GM23338 (cell line): ENCODE measurements around the gene ART1. TPM values are rescaled to one million over a fixed set of nuclear protein-coding genes. Genes with fewer than 3 reads are reported as not detected.

Experiments
- ATAC-seq: fragments of 200-7000 bp; cut with Tn5 transposase; 3 replicates; pipeline ENCODE4 v1.9.1; 2020
- DNase-seq: peaks from one replicate; pipeline ENCODE4 v3.0.0-alpha.2; 2015; ENCODE audit warnings: low spot score
- H2AFZ ChIP-seq: fragments of 200-600 bp; sonication (generic); 2 replicates; pipeline ENCODE4 v1.8.0; 2016; ENCODE audit warnings: antibody characterized with exemption, mild to moderate bottlenecking, moderate library complexity
- H3F3A ChIP-seq: fragments of 200-600 bp; sonication (generic); replicated peaks from 2 replicates; pipeline ENCODE4 v1.8.0; 2017; ENCODE audit warnings: antibody characterized with exemption, mixed run types, low read depth
- H3K27ac ChIP-seq: fragments of 200-600 bp; sonication (generic); 2 replicates; pipeline ENCODE4 v1.6.1; 2016; ENCODE audit warnings: low read depth
- H3K27me3 ChIP-seq: fragments of 200-600 bp; sonication (generic); 2 replicates; pipeline ENCODE4 v1.8.0; 2016; ENCODE audit warnings: mild to moderate bottlenecking, mixed run types, moderate library complexity; ENCODE audit not compliant: insufficient read depth
- H3K36me3 ChIP-seq: fragments of 200-600 bp; sonication (generic); 2 replicates; pipeline ENCODE4 v1.8.0; 2016; ENCODE audit warnings: mild to moderate bottlenecking; ENCODE audit not compliant: insufficient read depth
- H3K4me1 ChIP-seq: fragments of 200-600 bp; sonication (generic); 2 replicates; pipeline ENCODE4 v1.8.0; 2016; ENCODE audit warnings: mild to moderate bottlenecking, moderate library complexity; ENCODE audit not compliant: insufficient read depth
- H3K4me2 ChIP-seq: fragments of 200-600 bp; sonication (generic); 2 replicates; pipeline ENCODE4 v1.7.1; 2017; ENCODE audit warnings: mixed run types
- H3K4me3 ChIP-seq: fragments of 200-600 bp; sonication (generic); 2 replicates; pipeline ENCODE4 v1.6.1; 2016; ENCODE audit warnings: mixed run types
- H3K79me2 ChIP-seq: fragments of 200-600 bp; sonication (generic); replicated peaks from 2 replicates; pipeline ENCODE4 v1.8.0; 2017; ENCODE audit warnings: mild to moderate bottlenecking; ENCODE audit not compliant: insufficient read depth
- H3K9me2 ChIP-seq: fragments of 200-600 bp; sonication (generic); 2 replicates; pipeline ENCODE4 v1.8.0; 2017; ENCODE audit not compliant: insufficient read depth
- H4K20me1 ChIP-seq: fragments of 200-600 bp; sonication (generic); replicated peaks from 2 replicates; pipeline ENCODE4 v1.8.0; 2017; ENCODE audit warnings: mild to moderate bottlenecking; ENCODE audit not compliant: insufficient read depth
- H3K27ac Mint-ChIP-seq: 2 replicates; pipeline ENCODE4 v1.8.0; 2020; ENCODE audit warnings: inconsistent platforms, mild to moderate bottlenecking, moderate library complexity, mixed read lengths
- H3K27me3 Mint-ChIP-seq: 3 replicates; pipeline ENCODE4 v1.8.0; 2022; ENCODE audit warnings: low read depth, mild to moderate bottlenecking, moderate library complexity, mixed read lengths, inconsistent platforms; ENCODE audit not compliant: insufficient read depth, poor library complexity
- H3K36me3 Mint-ChIP-seq: 3 replicates; pipeline ENCODE4 v1.8.0; 2021; ENCODE audit warnings: low read depth, mild to moderate bottlenecking, inconsistent platforms, moderate library complexity, mixed read lengths
- H3K4me1 Mint-ChIP-seq: 3 replicates; pipeline ENCODE4 v1.8.0; 2020; ENCODE audit warnings: mild to moderate bottlenecking, inconsistent platforms, mixed read lengths
- H3K4me3 Mint-ChIP-seq: 3 replicates; pipeline ENCODE4 v1.8.0; 2021; ENCODE audit warnings: moderate library complexity, mild to moderate bottlenecking, inconsistent platforms, mixed read lengths
- H3K9me3 Mint-ChIP-seq: 3 replicates; pipeline ENCODE4 v1.8.0; 2020; ENCODE audit warnings: moderate library complexity, mild to moderate bottlenecking, inconsistent platforms, mixed read lengths
- CTCF ChIP-seq, 2 experiments: fragments of 200-600 bp in 1 of 2; sonication (generic) in 1 of 2; conservative IDR thresholded peaks; 2 replicates each; pipeline versions ENCODE4 v1.5.1 to v1.6.1; 2016 to 2017; ENCODE audit warnings: antibody characterized with exemption in 2 of 2, low read depth in 2 of 2, mild to moderate bottlenecking in 2 of 2, moderate library complexity in 1 of 2
- ETS1 ChIP-seq: IDR thresholded peaks from 2 replicates; pipeline ENCODE4 v1.6.1; 2016; ENCODE audit warnings: antibody characterized with exemption
- EZH2phosphoT487 ChIP-seq: fragments of 200-600 bp; sonication (generic); IDR thresholded peaks from one replicate; pipeline ENCODE4 v1.8.1; 2018; ENCODE audit warnings: antibody characterized with exemption; ENCODE audit not compliant: unreplicated experiment
- JUNB ChIP-seq: IDR thresholded peaks from one replicate; pipeline ENCODE4 v1.6.1; 2016; ENCODE audit warnings: antibody characterized with exemption; ENCODE audit not compliant: unreplicated experiment
- NANOG ChIP-seq: IDR thresholded peaks from 2 replicates; pipeline ENCODE4 v1.6.1; 2016; ENCODE audit warnings: antibody characterized with exemption, borderline replicate concordance
- POLR2AphosphoS5 ChIP-seq: IDR thresholded peaks from 2 replicates; pipeline ENCODE4 v1.6.1; 2016; ENCODE audit warnings: antibody characterized with exemption, low read depth
- STAT1 ChIP-seq: IDR thresholded peaks from one replicate; pipeline ENCODE4 v1.6.1; 2016; ENCODE audit warnings: antibody characterized with exemption; ENCODE audit not compliant: unreplicated experiment
- ZNF114 ChIP-seq: fragments of 250-450 bp; sonication (Bioruptor Pico); IDR thresholded peaks from 2 replicates; pipeline ENCODE4 v1.5.0; 2020; ENCODE audit warnings: mild to moderate bottlenecking, moderate library complexity
- ZNF331 ChIP-seq: fragments of 250-450 bp; sonication (Bioruptor Pico); IDR thresholded peaks from 2 replicates; pipeline ENCODE4 v1.5.0; 2020; ENCODE audit warnings: low read depth, mild to moderate bottlenecking, moderate library complexity
- ZNF462 ChIP-seq: fragments of 250-450 bp; sonication (Bioruptor Pico); IDR thresholded peaks from 2 replicates; pipeline ENCODE4 v1.5.0; 2020; ENCODE audit warnings: mild to moderate bottlenecking, moderate library complexity
- polyA plus RNA-seq: library from polyadenylated mRNA; unstranded; fragments of >200 nt; fragmentation: Nextera tagmentation; extraction: Ambion mirVana; gene quantifications from 2 replicates; pipeline ENCODE4 v1.2.1, GENCODE V29; 2016
- total RNA-seq: library from RNA; depleted of rRNA; stranded (reverse); fragments of >200 nt; shearing (Covaris generic); gene quantifications from 2 replicates; pipeline ENCODE4 v1.2.3, GENCODE V29; 2014

The ART1 gene
- total and polyA plus RNA-seq, 2 experiments from 2014 or later = not detected

- DNase-seq (no peak), ATAC-seq (no peak)
- H3K9me3 Mint-ChIP-seq = peaks cover 10% of the 10 kb centered on the region; the same call in 2 of the 3 replicates
- no peak overlapping the region for H3K4me3 Mint-ChIP-seq
- Histone ChIP-seq H3K27me3 (no peaks in the 10 kb centered on the region), H3K4me2 (no peak overlapping the region), H3K27ac (no peak overlapping the region), H3F3A (no peaks in the 10 kb centered on the region), H3K4me3 (no peak overlapping the region), H3K79me2 (no peaks in the 10 kb centered on the region), H3K9me2 (peaks cover 4% of the 10 kb centered on the region; the same call in 1 of the 2 replicates), H2AFZ (no peak overlapping the region), H3K4me1 (no peaks in the 10 kb centered on the region), H3K36me3 (no peaks in the 10 kb centered on the region), H4K20me1 (no peaks in the 10 kb centered on the region)
- H3K4me1 Mint-ChIP-seq = no peaks in the 10 kb centered on the region
- peaks cover 9% of the 10 kb centered on the region for H3K36me3 Mint-ChIP-seq
- H3K27ac Mint-ChIP-seq = no peak overlapping the region
- TF ChIP-seq NANOG (no peak), CTCF (conservative IDR thresholded peaks at IDR 0.05; ENCODE audit: low read depth in 2 of 2) (no peak), ETS1 (no peak), EZH2phosphoT487 (no peak), ZNF462 (no peak), STAT1 (no peak), JUNB (no peak), ZNF331 (CRISPR knock-in tag) (no peak), POLR2AphosphoS5 (no peak), ZNF114 (no peak)
- peaks cover 11% of the 10 kb centered on the region for H3K27me3 Mint-ChIP-seq
These were observed 16.0 kb downstream of the ART1 start for GRCh38 chr11:3660960-3661359.
